CD4-positive, alpha-beta T cell treated with Interleukin-4 for 4 hours (primary cell): ENCODE results near the gene GRIK5.

Experiments used
- DNase-seq: peaks from one replicate; pipeline ENCODE4 v3.0.0-alpha.2; 2020

Gene GRIK5

GRCh38 chr19:42075364-42075615 lies 5.3 kb upstream of the GRIK5 start:
- no peak for DNase-seq

GRCh38 chr19:42074513-42075363 lies 4.7 kb upstream of the GRIK5 start:
- DNase-seq: no peak

- DNase-seq: no peak
Measured at GRCh38 chr19:42071247-42071646, 1.2 kb upstream of the GRIK5 start.

GRCh38 chr19:42068756-42069571 lies 1.0 kb downstream of the GRIK5 start:
- no peak for DNase-seq

- no peak for DNase-seq
Measured at GRCh38 chr19:42068361-42068755, 1.6 kb downstream of the GRIK5 start.

GRCh38 chr19:42067315-42067888 lies 2.6 kb downstream of the GRIK5 start:
- DNase-seq: no peak

GRCh38 chr19:42066075-42066754 lies 3.8 kb downstream of the GRIK5 start:
- DNase-seq: no peak

- no peak for DNase-seq
Measured at GRCh38 chr19:42065511-42065910, 4.5 kb downstream of the GRIK5 start.

- no peak for DNase-seq
Measured at GRCh38 chr19:42065051-42065450, 5.0 kb downstream of the GRIK5 start.

GRCh38 chr19:42064432-42064831 lies 5.6 kb downstream of the GRIK5 start:
- no peak for DNase-seq

- DNase-seq: no peak
Measured at GRCh38 chr19:42062381-42062780, 7.6 kb downstream of the GRIK5 start.

GRCh38 chr19:42060117-42060516 lies 9.9 kb downstream of the GRIK5 start:
- no peak for DNase-seq

GRCh38 chr19:42059196-42059595 lies 10.8 kb downstream of the GRIK5 start:
- no peak for DNase-seq

GRCh38 chr19:42057846-42058245 lies 12.2 kb downstream of the GRIK5 start:
- DNase-seq: no peak

- DNase-seq: no peak
Measured at GRCh38 chr19:42054205-42054604, 15.8 kb downstream of the GRIK5 start.

GRCh38 chr19:42053037-42053935 lies 16.7 kb downstream of the GRIK5 start:
- no peak for DNase-seq

- no peak for DNase-seq
Measured at GRCh38 chr19:42052241-42052863, 17.7 kb downstream of the GRIK5 start.

GRCh38 chr19:42051166-42052115 lies 18.6 kb downstream of the GRIK5 start:
- no peak for DNase-seq

GRCh38 chr19:42048992-42049391 lies 21.0 kb downstream of the GRIK5 start:
- DNase-seq: peak; percentile 8

GRCh38 chr19:42045575-42045974 lies 24.4 kb downstream of the GRIK5 start:
- DNase-seq: no peak
